ENCODE data around the gene TSKU. TPM values are rescaled to one million over a fixed set of nuclear protein-coding genes. Genes with fewer than 3 reads are reported as not detected.
"Not testable (repeated sequence)": the region's sequence is repeated elsewhere in the genome, so short reads cannot be mapped to it uniquely, and the experiment has no call there.

TSKU gene
- total RNA-seq, 1 donor from 2014 or later = 35.8 TPM

- DNase-seq (ENCODE audit: low spot score) = no peak
Observed at GRCh38 chr11:76787911-76788596, 4.9 kb downstream of the TSKU start.

GRCh38 chr11:76788661-76789442, 5.7 kb downstream of the TSKU start:
- DNase-seq (ENCODE audit: low spot score) = peak; percentile 84

GRCh38 chr11:76789443-76789719, 6.2 kb downstream of the TSKU start:
- no peak for DNase-seq (ENCODE audit: low spot score)

DNA sequence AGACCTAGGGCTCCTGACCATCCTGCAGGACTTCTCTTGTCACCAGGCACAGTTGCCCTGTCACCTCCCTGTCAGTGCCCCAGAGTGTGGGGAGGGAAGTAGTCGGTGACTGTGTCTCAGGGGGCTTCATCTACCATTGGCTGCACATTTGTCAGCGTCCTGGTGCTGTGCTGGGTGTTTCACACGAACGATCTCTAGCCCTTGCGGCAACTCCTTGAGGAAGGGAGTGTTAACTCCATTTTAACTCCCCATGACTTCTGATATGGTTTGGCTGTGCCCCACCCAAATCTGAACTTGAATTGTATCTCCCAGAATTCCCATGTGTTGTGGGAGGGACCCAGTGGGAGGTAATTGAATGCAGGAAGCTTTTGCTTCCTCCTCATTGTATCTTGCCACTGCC, 7.1 kb downstream of the TSKU start:
- no peak for DNase-seq (ENCODE audit: low spot score)

DNA sequence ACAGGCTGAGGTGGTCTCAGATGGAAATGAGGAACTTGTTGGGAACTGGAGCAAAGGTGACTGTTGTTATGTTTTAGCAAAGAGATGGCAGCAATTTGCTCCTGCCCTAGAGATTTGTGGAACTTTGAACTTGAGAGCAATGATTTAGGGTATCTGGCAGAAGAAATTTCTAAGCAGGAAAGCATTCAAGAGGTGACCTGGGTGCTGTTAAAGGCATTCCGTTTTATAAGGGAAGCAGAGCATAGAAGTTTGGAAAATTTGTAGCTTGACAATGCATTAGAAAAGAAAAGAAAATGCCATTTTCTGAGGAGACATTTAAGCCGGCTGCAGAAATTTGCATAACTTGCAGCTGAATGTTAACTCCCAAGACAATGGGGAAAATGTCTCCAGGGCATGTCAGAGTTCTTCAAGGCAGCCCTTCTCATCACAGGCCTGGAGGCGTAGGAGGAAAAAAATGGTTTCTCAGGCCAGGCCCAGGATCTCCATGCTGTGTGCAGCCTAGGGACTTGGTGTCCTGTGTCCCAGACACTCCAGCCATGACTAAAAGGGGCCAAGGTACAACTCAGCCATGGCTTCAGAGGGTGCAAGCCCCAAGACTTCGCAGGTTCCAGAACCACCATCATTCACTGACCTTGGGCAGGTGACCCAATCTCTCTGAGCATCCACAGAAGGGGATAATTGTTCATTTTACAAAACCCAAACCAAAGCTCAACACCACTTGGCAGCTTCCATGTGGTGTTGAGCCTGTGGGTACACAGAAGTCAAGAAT, 8.0 kb downstream of the TSKU start:
- not testable (repeated sequence) for DNase-seq (ENCODE audit: low spot score)

DNA sequence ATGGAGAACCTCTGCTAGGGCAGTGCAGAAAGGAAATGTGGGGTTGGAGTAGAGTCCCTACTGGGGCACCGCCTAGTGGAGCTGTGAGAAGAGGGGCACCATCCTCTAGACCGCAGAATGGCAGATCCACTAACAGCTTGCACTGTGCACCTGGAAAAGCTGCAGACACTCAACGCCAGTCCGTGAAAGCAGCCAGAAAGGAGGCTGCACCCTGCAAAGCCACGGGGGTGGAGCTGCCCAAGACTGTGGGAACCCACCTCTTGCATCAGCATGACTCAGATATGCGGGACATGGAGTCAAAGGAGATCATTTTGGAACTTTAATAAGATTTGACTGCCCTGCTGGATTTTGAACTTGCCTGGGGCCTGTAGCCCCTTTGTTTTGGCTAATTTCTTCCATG, 8.7 kb downstream of the TSKU start:
- DNase-seq (ENCODE audit: low spot score) = no peak

- no peak for DNase-seq (ENCODE audit: low spot score)
Observed at GRCh38 chr11:76792505-76793264, 9.5 kb downstream of the TSKU start.

DNA sequence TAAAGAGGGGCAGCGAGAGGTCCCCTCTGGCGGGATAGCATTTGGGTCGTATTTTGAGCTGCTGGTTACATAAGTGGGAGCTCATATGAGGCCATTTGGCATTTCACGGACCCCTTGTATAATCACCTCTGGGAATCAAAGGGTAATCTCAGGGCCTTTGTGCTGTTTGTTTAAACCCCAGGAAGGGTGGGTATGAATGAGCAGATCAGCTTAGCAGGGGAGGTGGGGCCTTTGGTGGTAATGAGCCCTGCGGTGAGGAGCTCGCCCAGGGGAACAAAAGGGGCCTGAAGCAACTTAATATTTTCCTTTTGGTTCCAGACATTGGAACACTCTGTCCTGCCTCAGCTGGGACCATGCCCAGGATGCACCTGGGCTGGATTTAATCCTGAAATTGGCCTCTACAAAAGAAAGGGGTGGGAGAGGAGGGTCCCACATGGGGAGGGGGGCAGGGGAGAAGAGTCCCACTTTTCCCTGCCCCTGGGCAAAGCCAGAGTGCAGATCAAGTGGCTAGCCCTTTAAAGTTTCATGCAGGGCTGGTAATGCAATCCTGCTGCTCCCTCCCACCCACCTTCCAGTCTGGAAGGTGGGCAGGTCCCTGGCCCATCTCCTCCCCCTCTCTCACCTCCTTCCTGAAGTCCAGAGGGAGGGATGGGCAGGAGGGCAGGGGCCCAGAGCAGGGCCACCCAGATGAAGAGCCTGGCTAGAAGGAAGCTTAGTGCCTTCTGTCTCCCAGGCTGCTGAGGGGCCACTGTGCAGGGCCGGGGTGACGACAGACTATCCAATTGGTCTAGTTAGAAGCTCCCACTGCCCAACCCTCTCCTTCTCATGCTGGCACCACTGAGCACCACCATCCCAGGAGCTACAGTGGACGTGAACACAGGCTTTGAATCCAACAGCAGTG, 10.5 kb downstream of the TSKU start:
- no peak for DNase-seq (ENCODE audit: low spot score)

DNA sequence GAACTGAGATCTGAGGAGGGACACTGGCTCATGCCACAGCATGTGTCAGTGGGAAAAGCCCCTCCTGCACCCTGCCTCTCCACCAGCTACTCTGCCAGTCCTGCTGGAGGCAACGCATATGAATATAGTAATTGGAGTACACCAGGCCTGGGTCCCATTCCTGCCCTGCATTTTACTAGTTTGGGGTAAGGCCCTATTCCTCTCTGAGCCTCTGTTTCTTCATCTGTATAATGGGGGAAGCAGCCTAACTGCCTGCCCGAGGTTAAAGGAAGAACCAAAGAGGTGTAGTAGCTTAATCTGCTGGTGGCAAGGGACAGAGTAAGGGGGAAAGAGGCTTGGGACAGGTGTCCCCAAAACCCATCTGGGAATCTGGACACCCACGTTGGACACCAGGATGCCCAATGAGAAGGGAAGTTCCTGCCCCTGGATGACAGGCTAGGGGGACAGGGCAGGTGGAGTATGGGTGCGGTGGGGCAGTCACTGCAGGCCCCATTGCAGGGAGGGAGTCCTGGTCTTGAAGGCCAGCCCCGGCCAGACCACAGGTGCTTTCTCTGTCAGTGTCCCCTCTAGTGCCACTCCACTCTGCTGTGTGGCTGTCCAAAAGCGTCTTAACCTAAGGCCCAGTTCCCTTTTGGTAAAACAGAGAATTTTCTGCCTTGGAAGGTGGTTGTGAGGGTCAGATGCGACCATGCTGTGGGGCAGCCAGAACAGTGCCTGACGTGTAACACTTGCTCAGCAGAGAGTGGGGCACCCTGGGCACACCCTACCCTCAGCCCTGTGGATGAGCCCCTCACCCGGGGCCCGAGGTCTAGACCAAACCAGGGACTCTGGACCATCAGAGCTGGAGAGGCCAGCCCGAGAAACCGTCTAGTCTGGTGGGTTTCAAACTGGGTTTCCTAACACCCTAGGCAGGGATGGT, 11.5 kb downstream of the TSKU start:
- DNase-seq (ENCODE audit: low spot score) = no peak

DNA sequence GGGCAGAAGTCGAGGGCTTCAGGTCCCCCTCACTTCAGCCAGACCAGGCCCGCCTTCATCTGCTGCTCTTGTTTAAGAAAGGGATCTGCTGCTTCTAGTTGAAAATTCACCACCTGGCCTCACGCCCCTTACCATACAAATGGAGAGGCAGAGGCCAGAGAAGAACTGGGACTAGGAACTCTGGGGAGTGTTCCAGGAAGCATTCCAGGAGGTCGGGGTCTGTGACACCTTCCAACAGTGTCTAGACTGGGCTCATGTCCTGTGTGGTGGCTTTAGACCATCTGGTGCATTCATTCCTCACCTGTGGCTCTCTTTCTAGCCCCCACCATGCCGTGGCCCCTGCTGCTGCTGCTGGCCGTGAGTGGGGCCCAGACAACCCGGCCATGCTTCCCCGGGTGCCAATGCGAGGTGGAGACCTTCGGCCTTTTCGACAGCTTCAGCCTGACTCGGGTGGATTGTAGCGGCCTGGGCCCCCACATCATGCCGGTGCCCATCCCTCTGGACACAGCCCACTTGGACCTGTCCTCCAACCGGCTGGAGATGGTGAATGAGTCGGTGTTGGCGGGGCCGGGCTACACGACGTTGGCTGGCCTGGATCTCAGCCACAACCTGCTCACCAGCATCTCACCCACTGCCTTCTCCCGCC, 12.3 kb downstream of the TSKU start:
- DNase-seq (ENCODE audit: low spot score) = no peak

DNA sequence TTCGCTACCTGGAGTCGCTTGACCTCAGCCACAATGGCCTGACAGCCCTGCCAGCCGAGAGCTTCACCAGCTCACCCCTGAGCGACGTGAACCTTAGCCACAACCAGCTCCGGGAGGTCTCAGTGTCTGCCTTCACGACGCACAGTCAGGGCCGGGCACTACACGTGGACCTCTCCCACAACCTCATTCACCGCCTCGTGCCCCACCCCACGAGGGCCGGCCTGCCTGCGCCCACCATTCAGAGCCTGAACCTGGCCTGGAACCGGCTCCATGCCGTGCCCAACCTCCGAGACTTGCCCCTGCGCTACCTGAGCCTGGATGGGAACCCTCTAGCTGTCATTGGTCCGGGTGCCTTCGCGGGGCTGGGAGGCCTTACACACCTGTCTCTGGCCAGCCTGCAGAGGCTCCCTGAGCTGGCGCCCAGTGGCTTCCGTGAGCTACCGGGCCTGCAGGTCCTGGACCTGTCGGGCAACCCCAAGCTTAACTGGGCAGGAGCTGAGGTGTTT, 12.8 kb downstream of the TSKU start:
- DNase-seq (ENCODE audit: low spot score) = no peak

DNA sequence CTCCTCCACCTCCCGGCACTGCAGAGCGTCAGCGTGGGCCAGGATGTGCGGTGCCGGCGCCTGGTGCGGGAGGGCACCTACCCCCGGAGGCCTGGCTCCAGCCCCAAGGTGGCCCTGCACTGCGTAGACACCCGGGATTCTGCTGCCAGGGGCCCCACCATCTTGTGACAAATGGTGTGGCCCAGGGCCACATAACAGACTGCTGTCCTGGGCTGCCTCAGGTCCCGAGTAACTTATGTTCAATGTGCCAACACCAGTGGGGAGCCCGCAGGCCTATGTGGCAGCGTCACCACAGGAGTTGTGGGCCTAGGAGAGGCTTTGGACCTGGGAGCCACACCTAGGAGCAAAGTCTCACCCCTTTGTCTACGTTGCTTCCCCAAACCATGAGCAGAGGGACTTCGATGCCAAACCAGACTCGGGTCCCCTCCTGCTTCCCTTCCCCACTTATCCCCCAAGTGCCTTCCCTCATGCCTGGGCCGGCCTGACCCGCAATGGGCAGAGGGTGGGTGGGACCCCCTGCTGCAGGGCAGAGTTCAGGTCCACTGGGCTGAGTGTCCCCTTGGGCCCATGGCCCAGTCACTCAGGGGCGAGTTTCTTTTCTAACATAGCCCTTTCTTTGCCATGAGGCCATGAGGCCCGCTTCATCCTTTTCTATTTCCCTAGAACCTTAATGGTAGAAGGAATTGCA, 13.5 kb downstream of the TSKU start:
- no peak for DNase-seq (ENCODE audit: low spot score)

GRCh38 chr11:76797341-76798201, 14.4 kb downstream of the TSKU start:
- DNase-seq (ENCODE audit: low spot score) = peak; percentile 8

- DNase-seq (ENCODE audit: low spot score) = peak; percentile 9
Observed at GRCh38 chr11:76798202-76798581, 15.0 kb downstream of the TSKU start.

- DNase-seq (ENCODE audit: low spot score) = no peak
Observed at GRCh38 chr11:76798671-76799065, 15.5 kb downstream of the TSKU start.

DNA sequence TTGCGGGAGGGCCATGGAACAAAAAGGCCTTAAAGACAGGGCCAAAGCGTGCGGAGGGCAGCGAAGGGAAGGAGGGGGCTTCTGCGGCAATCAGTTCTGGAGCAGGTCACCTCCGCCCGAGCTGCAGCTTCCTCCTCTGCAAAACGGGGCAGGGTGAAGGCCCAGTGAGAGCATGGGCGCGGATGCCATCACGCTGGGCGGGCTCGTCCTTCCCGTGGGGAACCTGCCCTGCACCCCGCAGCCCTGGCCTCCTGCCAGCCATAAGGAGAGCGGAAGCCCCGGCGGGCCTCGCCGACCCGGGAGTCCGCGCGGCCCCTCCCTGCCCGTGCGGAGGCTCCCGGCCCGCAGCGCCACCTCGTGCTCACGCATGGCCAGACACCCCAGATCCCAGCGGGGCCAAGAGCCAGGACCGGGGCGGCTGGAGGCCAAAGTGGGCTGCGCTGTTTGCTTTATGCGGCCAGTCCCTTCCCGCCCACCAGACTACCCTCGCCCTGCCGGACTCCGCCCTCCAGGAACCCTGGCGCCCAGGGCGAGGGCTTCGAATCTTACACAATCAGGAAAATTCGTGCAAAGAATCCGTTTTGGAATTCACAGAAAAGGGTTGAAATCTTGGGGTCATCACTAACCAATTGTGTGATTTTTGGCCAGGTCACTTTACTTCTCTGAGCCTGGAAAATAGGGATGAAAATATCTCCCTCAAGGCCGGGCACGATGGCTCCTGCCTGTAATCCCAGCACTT, 16.1 kb downstream of the TSKU start:
- DNase-seq (ENCODE audit: low spot score) = peak; percentile 81
